Measurements from ENCODE around the gene L3MBTL4.

Gene L3MBTL4

GRCh38 chr18:6242004-6242403, 172.7 kb downstream of the L3MBTL4 start:
- DNase-seq, result no peak
- Histone ChIP-seq H3K36me3 (no peaks in the 10 kb centered on the region), H3K27ac (no peak overlapping the region), H3K27me3 (ENCODE audit: insufficient read depth, low read depth, severe bottlenecking) (peaks cover 4% of the 10 kb centered on the region), H3K9me3 (ENCODE audit: severe bottlenecking) (no peaks in the 10 kb centered on the region), H3K4me3 (ENCODE audit: low read depth, low read length) (no peak overlapping the region)
- no peak for TF ChIP-seq CTCF (IDR thresholded peaks at IDR 0.05; ENCODE audit: low read depth, low read length)

GRCh38 chr18:6239716-6240115, 175.0 kb downstream of the L3MBTL4 start:
- TF ChIP-seq CTCF (IDR thresholded peaks at IDR 0.05; ENCODE audit: low read depth, low read length), result no peak
- no peak for DNase-seq
- H3K27ac ChIP-seq, result no peak overlapping the region
- no peaks in the 10 kb centered on the region for H3K9me3 ChIP-seq (ENCODE audit: severe bottlenecking)
- H3K36me3 ChIP-seq, result no peaks in the 10 kb centered on the region
- peaks cover 4% of the 10 kb centered on the region for H3K27me3 ChIP-seq (ENCODE audit: insufficient read depth, low read depth, severe bottlenecking)
- no peak overlapping the region for H3K4me3 ChIP-seq (ENCODE audit: low read depth, low read length)

- DNase-seq, result no peak
- TF ChIP-seq CTCF (IDR thresholded peaks at IDR 0.05; ENCODE audit: low read depth, low read length), result no peak
- H3K36me3 ChIP-seq, result no peaks in the 10 kb centered on the region
These were observed 178.5 kb downstream of the L3MBTL4 start for GRCh38 chr18:6236258-6236657.

GRCh38 chr18:6222271-6222670, 192.4 kb downstream of the L3MBTL4 start:
- no peaks in the 10 kb centered on the region for H3K36me3 ChIP-seq
- no peaks in the 10 kb centered on the region for H3K27me3 ChIP-seq (ENCODE audit: insufficient read depth, low read depth, severe bottlenecking)
- DNase-seq, result no peak
- TF ChIP-seq CTCF (IDR thresholded peaks at IDR 0.05; ENCODE audit: low read depth, low read length), result no peak
- no peak overlapping the region for H3K4me3 ChIP-seq (ENCODE audit: low read depth, low read length)
- no peaks in the 10 kb centered on the region for H3K9me3 ChIP-seq (ENCODE audit: severe bottlenecking)
- H3K27ac ChIP-seq, result no peak overlapping the region

More at GRCh38 chr18:6236258-6236657, 178.5 kb downstream of the L3MBTL4 start:
- Histone ChIP-seq H3K9me3 (ENCODE audit: severe bottlenecking) (no peaks in the 10 kb centered on the region), H3K27me3 (ENCODE audit: insufficient read depth, low read depth, severe bottlenecking) (peaks cover 4% of the 10 kb centered on the region), H3K27ac (no peak overlapping the region), H3K4me3 (ENCODE audit: low read depth, low read length) (no peak overlapping the region)

- TF ChIP-seq CTCF (IDR thresholded peaks at IDR 0.05; ENCODE audit: low read depth, low read length), result no peak
- no peak overlapping the region for H3K4me3 ChIP-seq (ENCODE audit: low read depth, low read length)
- H3K27ac ChIP-seq, result no peak overlapping the region
- H3K27me3 ChIP-seq (ENCODE audit: insufficient read depth, low read depth, severe bottlenecking), result no peaks in the 10 kb centered on the region
- no peak for DNase-seq
- H3K9me3 ChIP-seq (ENCODE audit: severe bottlenecking), result no peaks in the 10 kb centered on the region
- H3K36me3 ChIP-seq, result no peaks in the 10 kb centered on the region
These were observed 193.1 kb downstream of the L3MBTL4 start for GRCh38 chr18:6221602-6222014.

- Histone ChIP-seq H3K4me3 (ENCODE audit: low read depth, low read length) (no peak overlapping the region), H3K27me3 (ENCODE audit: insufficient read depth, low read depth, severe bottlenecking) (no peaks in the 10 kb centered on the region), H3K36me3 (no peaks in the 10 kb centered on the region), H3K9me3 (ENCODE audit: severe bottlenecking) (no peaks in the 10 kb centered on the region), H3K27ac (no peak overlapping the region)
- no peak for TF ChIP-seq CTCF (IDR thresholded peaks at IDR 0.05; ENCODE audit: low read depth, low read length)
- DNase-seq, result no peak
These were observed 194.6 kb downstream of the L3MBTL4 start for GRCh38 chr18:6220129-6220528.

All from WERI-Rb-1 (cell line).